NCI-H128 (cell line): ENCODE measurements around the gene CD52.

ENCODE experiments used
- DNase-seq: peaks from one replicate; lab custom pipeline; 2025; ENCODE audit not compliant: unreplicated experiment; lab: John Stamatoyannopoulos, UW

Gene CD52, protein sequence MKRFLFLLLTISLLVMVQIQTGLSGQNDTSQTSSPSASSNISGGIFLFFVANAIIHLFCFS

DNA sequence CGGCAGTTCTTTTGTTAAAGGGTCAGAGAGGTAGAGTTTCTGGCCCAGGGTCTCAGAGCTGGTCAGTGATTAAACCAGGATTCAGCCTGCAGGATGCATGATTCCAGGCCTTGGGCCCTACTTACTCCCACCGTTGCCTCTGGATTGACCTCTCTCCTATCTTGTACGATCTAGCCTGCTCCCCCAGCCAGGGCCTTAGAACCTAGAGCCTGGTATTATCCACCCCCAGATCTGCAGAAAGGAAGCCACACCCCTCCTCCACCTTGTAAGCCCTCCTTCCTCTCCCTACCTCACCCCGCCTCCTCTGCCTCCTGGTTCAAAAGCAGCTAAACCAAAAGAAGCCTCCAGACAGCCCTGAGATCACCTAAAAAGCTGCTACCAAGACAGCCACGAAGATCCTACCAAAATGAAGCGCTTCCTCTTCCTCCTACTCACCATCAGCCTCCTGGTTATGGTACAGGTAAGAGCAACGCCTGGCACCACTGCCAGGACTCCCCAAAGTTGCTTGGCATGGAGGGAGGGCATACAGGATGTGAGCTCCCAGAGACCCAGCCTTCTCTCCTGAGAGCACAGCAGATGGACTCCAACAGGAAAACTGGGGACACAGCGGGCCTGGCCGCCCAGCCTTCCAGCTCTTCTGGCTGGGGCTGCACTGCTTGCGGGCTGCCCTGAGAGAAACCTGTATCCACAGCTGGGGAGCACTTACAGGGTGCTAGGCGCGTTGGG is at the start of gene CD52:
TSS of gene CD52 (plus strand) at position 347 of the 726 bp plus-strand sequence. CDS start at position 407, 60 bp downstream.
- DNase-seq = no peak

DNA sequence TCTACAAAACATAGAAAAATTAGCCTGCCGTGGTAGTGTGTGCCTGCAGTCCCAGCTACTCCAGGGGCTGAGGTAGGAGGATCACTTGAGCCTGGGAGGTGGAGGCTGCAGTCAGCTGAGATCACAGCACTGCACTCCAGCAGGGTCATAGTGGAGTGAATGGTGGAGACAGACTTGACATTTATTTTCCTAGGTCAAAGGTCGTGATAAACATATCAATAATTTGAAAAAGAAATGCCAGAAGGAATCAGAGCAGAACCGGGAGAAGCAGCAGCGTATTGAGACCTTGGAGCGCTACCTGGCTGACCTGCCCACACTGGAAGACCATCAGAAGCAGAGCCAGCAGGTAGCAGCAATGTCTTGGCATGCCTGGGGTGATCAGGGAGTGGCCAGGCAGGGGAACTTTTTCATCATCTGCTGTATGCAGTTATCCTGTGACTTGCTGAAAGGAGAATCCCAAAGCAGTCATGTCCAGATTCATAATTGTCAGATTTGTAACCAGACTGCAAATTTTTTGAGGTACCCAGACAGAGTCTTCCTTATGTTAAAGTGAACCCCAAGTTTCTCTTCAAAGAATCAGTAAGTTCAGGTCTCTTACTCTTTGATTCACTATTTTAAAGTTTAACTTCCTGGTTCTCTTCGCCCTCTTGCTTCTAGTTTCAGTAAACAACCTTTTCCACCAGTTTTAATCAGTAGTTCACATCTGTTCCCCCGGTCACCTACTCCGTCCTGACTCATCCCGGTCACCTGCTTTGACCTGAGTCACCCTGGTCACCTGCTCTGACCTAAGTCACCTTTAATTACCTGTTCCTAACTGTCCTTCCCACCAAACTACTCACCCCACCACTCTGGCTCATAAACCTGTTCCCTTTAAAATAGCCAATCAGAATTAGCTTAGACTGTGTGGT is 49.2 kb upstream of the CD52 start:
- no peak for DNase-seq

DNA sequence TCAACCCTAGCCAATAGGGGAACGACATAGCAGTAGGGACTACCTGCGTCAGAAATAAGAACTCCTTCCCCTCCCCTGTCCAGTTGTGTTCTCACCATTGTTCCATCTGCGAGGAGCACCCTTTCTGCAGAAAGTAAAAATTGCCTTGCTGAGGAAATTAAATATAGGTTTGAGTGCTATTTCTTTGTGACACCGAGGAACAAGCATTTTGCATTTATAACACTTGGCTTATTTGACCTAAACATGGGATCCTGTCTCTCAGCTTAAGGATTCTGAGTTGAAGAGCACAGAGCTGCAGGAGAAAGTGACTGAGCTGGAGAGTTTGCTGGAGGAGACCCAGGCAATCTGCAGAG is 48.6 kb upstream of the CD52 start:
- no peak for DNase-seq

DNA sequence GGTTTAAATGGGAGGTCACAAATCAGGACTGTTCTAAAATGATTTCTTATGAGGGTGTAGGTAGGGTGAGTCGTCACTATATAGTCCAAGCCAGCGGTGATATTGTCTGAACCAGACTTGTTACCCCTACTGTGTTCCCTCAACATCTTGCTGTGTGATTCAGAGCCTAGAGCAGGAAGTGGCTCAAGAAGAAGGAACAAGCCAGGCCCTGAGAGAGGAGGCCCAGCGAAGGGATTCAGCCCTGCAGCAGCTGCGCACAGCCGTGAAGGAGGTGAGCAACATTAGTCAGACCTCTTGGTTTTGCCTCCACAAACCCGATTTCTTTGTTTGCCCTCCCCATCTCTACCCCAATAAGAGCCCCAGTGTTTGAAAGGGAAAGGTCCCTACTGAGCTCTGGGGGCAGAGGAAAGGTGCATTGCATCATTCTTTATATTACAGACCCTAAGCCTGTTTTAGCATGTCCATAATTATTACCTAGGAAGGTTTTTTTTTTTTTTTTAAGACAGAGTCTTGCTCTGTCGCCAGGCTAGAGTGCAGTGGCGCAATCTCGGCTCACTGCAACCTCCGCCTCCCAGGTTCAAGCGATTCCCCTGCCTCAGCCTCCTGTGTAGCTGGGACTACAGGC is 42.8 kb upstream of the CD52 start:
- no peak for DNase-seq

DNA sequence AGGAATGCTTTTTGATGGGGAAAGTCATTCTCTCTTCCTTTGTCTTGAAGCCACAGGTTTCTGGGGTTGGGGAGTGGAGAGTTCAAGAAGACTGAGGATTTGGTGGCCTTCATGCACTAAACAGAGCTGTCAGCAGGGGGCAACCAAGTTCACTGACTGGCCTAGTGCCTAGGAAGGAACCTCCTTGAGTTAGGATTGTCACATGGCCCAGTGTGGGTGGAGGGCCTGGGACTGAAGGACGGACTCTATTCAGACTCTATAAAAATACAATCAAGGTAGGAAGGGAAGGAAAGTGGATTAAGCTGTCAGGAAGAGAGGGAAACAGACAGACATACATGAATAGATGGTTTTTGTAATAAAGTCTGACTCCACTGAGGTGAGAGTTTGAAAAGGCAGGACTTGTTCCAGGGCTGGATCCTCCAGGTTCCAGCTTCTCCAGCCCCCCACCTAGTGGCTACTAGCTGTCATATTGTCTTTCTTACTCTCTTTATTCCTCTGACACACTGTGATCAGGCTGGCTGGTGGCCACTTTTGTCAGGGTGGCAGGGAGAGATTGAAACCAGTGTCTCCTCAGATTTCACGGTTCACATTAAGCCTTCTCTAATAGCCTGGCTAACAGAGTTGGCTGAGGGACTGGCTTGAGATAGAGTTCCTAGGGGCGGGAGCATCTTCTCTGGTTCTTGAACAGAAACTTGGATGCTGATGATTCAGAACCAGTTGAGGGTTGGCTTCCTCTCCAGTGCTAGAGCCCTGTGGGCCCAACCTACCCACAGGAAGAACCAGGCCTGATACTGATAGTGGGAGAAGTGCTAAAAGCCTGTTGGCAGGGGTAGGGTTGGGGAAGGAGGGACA is 42.0 kb upstream of the CD52 start:
- DNase-seq = peak; percentile 50

DNA sequence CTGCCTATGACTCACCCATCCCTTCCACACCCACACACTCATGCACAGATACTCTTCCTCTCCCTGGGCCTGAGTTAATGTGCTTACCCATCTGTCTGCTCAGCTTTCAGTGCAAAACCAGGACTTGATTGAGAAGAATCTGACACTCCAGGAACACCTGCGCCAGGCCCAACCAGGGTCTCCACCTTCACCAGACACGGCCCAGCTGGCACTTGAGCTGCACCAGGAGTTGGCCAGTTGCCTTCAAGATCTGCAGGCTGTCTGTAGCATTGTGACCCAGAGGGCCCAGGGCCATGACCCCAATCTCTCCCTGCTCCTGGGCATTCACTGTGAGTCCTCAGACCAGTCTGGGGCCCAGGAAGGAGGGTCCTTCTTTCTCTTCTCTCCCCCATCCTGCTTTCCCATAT is 41.3 kb upstream of the CD52 start:
- no peak for DNase-seq

DNA sequence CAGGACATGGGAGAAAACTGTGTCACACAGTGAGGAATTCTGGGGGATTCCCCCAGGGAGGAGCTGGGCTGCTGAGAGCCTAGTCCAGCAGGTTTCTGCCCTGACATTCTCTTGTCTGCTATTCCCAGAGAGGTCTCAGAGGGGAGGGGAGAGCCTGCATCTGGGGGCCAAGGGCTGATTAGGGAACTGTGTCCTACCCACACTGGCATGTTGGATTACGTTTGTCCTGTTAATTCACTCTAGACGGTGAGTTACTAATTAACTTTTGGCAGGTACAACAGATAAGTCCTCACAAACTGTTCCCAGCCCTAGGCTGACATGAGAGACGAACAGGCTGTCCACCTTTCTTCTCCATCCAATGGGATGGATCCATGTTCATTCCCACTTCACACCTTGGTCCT is 40.5 kb upstream of the CD52 start:
- no peak for DNase-seq

DNA sequence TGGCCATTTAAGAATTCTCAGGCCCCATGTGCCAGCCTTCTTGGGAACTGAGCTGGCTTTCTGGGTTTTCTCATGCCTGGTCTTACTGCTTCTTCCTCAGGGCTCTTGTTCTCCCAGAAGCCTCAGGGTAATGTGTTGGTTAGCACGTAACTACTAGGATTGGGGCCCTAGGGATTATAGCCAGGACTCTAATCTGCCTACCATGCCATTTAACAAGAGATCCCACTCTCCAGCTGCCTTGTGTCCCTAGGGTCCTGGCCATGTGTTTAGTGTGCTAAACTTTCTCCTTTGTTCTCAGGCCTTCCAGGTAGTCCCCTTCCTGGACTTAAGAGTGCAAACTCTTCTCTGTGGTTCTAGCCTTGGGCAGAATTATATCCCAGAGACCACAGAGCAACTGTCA is 40.0 kb upstream of the CD52 start:
- no peak for DNase-seq

DNA sequence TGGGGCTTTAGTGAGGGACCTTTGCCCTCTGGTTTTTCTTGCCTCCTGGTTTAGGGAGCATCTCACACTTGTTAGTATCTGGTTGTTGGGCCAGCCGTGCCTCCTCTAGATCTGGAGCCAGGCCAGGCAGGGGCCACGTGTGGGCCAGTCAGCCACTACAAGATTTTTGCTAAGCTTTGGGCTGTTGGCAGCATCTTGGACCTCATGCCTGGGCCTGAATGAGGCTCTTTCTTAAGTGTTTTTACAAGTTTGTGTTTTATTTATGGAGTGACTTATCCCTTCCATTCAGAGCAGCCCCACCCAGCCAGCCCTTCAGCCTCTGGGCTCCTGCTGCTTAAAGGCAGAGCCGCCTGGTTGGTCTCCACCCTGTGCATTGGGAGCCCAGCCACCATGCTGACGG is 39.5 kb upstream of the CD52 start:
- DNase-seq = no peak

DNA sequence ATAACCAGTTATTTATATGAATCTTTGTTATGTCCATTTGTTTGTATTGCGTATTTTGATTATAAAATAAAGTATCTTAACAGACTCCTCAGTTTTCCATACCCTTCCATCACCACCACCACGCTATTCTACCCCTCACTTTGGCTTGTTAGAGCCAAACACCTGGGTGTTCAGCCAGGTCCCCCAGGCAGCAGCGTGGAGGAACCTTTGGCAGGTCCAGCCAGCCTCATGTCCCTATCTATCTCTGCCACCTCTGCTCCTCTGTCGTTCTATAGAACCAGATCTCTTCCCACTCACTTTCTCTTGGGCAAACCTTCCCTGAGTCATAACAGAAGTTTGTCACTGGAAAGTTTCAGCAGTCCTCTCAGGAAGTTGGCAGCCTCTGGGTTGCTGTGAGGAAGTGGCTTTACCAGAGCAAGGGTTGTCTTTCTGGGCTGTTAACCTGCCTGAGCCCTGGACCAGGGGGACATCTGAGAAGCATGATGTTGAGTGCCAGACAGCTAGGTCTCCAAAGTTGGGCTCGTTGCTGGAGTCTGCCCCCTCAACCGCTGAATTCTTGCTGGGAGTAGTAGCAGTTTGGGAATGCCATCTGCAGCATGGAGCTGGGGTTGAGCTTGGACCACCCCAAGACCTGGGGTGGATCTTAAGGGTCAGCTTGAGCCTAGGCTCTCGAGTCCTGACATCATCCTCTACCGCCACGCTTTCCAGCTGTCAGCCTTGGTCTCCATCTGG is 38.9 kb upstream of the CD52 start:
- no peak for DNase-seq

DNA sequence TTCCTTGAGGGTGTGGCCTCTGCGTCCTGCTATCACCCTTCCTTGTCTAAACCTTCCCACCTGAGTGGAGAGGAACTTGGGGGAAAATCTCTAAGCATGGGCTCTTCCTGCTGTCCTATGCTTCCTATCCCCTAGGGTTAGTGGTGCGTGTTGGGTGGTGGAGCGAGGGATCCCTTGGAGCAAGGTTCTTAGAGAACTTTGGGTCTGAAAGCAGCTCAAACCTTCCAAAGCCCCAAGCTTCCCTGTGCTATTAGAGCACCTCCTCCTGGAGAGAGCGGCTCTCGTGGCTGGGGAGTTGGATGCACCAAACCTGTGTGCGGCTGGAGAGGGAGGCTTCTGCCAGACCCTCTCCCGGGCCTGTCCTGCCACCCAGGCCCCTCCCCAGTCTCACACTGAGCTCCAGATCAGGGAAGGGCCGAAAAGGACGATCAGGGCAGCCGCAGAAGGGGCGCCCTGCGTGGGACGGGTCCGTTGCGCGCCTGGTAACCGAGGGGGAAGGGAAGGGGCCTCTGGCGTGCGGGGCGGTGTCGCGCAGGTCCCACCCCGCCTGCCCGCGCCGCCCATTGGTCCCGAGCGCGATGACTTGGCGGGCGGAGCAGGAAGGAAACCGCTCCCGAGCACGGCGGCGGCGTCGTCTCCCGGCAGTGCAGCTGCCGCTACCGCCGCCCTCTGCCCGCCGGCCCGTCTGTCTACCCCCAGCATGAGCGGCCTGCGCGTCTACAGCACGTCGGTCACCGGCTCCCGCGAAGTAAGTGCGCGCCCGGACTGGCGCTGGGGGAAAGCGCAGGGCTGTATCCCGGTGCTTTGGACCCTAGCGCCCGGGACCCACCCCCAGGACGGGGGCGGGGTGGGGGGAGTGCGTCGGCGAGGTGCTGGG is 38.1 kb upstream of the CD52 start, which contains the start of gene SH3BGRL3:
TSS of gene SH3BGRL3 (plus strand) at position 631 of the 877 bp plus-strand sequence. CDS start at position 701, 70 bp downstream.
- DNase-seq = peak; percentile 65

DNA sequence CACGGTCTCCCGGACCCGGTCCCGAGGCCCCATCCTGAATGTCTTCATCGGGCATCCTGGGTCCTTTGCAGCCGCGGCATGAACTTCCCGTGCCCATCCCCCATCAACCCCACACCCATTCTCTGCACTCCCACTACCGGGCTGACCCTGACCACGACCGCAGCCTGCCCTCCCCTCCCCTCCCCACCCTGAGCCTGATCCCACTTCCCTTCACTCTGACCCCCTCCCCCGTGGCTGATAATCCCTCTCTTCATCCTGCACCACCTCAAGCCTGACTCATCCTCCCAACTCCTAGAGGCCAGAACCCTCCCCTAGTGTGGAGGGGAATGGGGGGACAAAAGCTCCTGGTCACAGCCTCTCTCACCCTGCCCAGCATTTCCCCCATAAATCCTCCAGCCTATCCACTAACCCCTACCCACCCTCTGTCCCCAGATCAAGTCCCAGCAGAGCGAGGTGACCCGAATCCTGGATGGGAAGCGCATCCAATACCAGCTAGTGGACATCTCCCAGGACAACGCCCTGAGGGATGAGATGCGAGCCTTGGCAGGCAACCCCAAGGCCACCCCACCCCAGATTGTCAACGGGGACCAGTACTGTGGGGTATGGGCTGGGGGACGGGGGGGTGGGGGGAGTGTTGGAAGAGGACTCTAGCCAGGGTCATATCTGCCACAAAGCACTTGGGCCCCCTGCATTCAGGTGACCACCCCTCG is 37.3 kb upstream of the CD52 start:
- no peak for DNase-seq

DNA sequence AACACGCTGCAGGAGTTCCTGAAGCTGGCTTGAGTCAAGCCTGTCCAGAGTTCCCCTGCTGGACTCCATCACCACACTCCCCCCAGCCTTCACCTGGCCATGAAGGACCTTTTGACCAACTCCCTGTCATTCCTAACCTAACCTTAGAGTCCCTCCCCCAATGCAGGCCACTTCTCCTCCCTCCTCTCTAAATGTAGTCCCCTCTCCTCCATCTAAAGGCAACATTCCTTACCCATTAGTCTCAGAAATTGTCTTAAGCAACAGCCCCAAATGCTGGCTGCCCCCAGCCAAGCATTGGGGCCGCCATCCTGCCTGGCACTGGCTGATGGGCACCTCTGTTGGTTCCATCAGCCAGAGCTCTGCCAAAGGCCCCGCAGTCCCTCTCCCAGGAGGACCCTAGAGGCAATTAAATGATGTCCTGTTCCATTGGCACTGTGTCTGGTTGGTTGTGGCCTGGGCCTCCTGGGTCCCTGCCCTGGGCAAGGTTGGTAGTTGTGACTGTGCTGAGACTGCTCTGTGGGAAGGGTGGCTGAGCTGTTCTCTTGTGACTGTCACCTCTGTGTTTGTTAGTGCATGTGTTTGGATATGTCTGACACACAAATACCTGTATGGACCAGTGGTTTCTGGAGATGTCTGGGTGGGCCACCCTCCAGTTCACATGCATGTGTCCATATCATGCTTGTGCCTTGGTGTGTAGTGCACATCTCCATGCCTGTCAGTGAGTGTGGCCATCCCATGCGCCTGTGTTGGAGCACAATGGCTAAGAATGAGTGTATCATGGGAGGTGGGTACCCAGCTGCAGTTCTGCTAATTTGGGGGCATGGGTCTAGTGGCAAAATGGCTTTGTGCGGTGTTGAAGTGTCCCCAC is 36.4 kb upstream of the CD52 start:
- DNase-seq = no peak

DNA sequence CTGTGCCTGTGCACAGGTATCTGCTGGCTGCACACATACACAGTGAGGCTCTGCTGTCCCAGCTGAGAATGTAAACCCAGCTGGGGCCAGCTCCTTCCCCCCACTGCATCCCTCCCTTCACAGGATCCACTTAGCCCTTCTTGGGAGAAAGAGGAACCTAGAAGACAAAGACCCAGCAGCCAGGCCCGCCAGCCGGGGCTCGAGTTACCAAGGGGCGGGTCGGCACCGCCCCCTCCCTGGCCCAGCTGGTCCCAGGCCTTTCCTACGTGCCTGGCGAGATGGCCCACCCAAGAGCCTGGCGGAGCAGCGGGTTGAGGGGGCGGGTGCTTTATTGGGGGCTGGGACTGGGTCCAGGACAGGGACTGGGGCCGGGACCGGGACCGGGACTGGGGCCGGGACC is 35.8 kb upstream of the CD52 start:
- DNase-seq = no peak

DNA sequence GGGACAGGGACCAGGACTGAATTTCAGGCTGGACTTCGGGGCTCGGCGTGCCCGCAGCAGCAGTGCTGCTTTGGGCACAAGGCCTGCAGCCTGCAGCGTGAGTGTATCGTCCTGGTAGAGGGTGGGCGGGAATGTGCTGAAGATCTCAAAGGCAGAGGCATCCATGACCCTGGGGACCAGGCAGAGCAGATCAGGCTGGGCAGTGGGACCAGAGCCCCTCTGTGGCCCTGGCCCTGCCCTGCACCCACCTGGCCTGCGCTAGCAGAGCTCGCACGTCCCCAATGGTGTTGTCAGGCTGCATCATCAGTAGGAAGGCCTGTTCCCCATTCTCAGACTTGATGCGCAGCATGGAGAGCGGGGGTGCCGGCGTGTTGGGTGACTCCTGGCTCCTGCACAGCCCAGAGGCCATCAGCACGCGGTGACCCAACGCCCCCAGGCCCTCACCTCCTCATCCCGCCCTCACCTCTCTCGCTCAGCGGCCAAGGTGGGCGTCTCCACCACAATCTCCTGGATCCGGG is 35.3 kb upstream of the CD52 start:
- DNase-seq = no peak

DNA sequence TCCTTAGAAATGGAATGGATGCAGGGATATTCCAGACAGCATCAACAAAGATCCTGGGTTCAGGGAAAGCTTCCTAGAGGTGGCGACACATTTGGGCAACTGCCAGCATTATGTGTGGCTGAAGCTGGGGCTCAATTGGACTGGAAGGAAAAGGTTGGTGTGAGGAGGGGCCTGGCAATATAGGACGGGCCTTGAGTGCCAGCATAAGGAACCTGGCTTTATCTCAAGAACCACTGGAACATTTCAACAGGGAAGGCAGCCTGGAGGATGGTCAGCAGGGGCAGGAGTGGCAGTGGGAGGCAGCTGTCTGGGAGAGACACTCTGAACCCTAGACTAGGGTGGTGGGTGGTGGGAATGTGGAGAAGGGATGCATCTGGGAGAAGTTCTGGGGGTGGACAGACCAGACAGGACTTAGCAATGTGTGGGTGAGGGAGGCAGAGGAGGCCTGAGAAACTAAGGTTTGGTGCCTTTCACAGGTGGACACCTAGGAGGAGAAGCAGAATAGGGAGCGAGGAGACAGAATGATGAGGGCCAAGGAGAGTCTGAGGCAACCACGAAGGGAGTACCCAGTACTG is 34.4 kb upstream of the CD52 start:
- DNase-seq = no peak
